Measurements from ENCODE around the gene HOMER2.

The HOMER2 gene

DNA sequence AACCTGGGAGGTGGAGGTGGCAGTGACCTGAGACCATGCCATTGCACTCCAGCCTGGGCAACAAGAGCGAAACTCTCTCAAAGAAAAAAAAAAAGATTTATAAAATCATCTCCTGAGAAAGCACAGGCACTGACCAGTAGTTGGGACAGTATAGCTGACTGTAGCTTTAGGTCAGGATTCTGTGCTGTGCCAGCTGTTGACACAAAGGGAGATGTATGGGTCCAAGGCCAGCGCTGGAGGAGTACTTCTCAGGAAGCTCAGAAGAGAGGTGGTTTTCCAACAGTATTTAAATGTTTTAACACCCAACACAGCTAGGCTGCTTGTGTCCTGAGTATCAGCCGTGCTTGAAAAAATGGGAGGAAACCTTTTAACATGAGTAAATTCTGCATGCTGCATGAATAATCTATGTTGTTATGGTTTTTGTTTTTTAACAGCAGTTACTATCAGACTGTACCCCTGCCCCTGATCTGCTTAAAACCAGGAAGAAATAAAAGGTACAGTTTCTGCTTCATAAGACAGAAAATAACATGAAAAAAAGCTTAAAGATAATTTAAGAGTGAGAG lies 40.0 kb upstream of the HOMER2 start:
- H3K4me3 ChIP-seq (ENCODE audit: low read depth, low read length) = no peak overlapping the region
- TF ChIP-seq, protein P1, sequence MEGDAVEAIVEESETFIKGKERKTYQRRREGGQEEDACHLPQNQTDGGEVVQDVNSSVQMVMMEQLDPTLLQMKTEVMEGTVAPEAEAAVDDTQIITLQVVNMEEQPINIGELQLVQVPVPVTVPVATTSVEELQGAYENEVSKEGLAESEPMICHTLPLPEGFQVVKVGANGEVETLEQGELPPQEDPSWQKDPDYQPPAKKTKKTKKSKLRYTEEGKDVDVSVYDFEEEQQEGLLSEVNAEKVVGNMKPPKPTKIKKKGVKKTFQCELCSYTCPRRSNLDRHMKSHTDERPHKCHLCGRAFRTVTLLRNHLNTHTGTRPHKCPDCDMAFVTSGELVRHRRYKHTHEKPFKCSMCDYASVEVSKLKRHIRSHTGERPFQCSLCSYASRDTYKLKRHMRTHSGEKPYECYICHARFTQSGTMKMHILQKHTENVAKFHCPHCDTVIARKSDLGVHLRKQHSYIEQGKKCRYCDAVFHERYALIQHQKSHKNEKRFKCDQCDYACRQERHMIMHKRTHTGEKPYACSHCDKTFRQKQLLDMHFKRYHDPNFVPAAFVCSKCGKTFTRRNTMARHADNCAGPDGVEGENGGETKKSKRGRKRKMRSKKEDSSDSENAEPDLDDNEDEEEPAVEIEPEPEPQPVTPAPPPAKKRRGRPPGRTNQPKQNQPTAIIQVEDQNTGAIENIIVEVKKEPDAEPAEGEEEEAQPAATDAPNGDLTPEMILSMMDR (IDR thresholded peaks at IDR 0.05; ENCODE audit: borderline replicate concordance, insufficient read depth, low read depth, low read length) = no peak

DNA sequence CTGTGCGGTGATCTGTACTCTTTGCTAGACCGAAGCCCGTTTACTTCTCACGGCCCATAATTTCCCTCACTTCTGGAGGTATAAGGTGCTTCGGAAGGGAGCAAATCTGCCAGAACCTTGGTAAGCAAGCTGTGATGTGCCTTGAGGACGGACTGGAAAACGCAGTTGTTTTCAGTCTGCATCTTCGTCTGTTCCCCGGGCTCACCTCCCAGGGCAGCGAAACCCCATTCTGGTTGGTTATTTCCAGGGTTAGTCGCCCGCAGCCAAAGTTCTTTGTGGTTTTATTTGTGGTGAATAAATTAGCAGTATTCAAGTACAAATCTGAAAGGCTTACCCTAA lies 33.9 kb upstream of the HOMER2 start:
- peak overlapping the region; percentile 74 for H3K4me3 ChIP-seq (ENCODE audit: low read depth, low read length)
- TF ChIP-seq, protein P1 (IDR thresholded peaks at IDR 0.05; ENCODE audit: borderline replicate concordance, insufficient read depth, low read depth, low read length) = no peak

DNA sequence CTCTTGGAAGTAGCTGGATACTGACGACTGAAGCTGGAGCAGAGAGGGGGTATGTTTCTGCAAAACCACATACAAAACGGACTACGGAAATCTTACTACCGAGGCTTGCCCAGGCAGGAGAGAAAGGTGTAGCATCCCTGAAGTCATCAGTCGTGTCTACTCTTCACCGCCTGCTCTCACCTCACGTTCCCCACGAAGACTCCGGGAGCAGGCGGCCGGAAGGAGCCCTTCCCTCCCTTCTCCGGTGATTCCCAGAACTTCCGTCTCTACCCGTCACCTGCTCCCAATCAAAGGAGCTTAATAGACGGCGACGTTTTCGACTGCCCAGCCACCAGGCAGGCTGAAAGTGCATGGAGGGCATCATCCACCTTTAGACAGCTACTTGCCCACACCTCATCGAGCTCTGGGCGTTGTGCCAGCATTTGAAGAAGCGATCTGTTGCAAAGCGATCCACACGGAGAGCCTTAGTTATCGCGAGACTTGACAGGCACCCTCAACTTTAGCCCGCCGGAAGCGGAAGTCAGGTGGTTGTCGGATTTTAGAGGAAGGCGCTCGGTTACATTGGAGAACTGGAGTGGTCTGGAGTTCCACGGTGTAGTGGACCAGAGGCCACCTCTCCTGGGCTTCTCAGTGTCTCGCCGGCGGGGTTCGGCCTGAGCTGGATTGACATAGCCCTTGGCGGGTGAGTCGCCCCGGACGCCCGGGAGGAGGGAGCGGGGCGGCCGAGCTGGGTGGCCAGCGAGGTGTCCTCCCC lies 33.3 kb upstream of the HOMER2 start, which contains the start of gene RAMAC:
Gene RAMAC (plus strand): TSS at position 523 of the 754 bp plus-strand sequence. CDS start 2,809 bp downstream, outside the sequence.
- peak within 1 kb of the TSS; percentile 74 for H3K4me3 ChIP-seq (ENCODE audit: low read depth, low read length)
- TF ChIP-seq, protein P1 (IDR thresholded peaks at IDR 0.05; ENCODE audit: borderline replicate concordance, insufficient read depth, low read depth, low read length) = no peak

DNA sequence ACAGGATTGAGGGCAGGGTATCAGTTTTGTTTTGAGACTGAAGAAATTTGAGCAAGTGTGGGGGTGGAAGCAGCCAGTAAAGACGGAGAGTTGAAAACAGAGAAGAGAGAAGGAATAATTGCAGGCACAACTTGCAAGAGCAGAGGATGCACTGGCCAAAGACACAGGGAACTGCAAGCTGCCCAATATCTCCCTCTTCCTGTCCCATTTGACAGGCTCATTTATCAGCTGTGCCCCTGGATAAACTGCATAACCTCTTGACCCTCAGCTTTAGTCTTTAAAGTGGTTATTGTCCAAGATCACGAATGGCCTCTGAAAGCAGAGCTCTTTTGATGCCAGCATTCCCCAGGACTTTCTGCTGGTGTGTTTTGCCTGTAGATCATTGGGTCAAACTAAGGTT lies 28.5 kb upstream of the HOMER2 start:
- TF ChIP-seq, protein P1 (IDR thresholded peaks at IDR 0.05; ENCODE audit: borderline replicate concordance, insufficient read depth, low read depth, low read length) = no peak
- H3K4me3 ChIP-seq (ENCODE audit: low read depth, low read length) = no peak overlapping the region

DNA sequence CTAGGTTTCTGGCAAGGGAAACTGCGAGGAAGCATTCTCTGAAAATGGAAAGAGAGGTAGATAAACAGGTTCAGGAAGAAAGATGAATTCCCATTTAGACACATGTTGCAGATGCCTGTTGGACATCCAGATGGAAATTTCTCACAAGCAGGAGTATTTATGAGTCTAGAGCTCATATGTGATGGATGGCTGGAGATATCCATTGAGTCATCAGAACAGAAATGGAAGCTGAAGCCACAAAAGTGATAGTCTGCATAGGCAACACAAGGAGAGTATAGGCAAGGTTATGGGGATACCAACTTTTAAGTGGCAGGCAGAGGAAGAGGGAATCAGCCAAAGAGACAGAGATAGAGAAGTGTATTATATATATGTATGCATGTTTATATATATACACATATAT lies 27.2 kb upstream of the HOMER2 start:
- no peak overlapping the region for H3K4me3 ChIP-seq (ENCODE audit: low read depth, low read length)
- TF ChIP-seq, protein P1 (IDR thresholded peaks at IDR 0.05; ENCODE audit: borderline replicate concordance, insufficient read depth, low read depth, low read length) = no peak

DNA sequence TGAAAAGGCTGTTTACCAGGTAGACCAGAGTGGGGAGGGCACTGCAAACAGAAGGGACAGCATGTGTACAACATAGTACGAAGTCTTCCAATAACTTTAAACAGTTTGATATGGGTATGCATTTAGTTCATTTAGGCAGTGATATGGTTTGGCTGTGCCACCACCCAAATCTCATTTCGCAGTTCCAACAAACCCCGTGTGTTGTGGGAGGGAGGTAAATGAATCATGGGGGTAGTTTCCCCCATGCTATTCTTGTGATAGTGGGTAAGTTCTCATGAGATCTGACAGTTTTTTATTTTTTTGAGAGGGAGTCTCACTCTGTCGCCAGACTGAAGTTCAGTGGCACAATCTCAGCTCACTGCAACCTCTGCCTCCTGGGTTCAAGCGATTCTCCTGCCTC lies 25.9 kb upstream of the HOMER2 start:
- H3K4me3 ChIP-seq (ENCODE audit: low read depth, low read length) = no peak overlapping the region
- TF ChIP-seq, protein P1 (IDR thresholded peaks at IDR 0.05; ENCODE audit: borderline replicate concordance, insufficient read depth, low read depth, low read length) = no peak

DNA sequence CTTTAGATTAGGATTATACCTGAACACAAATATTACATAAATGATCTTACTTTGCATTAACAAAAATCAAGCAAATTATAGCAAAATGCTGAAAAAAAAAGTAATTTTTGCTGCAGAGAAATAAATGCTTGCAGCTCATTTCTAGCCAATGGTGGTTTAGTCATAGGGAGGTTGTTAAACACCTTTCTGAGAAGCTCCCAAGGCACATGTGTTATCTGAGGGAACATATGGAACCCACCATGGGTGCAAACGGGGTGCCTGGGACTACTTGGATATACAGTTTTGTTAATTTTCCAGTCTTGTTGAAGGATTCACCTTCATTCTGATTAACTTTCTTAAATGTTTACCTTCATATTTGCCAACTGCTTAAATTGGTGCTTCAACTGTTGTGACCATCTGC lies 24.6 kb upstream of the HOMER2 start:
- no peak overlapping the region for H3K4me3 ChIP-seq (ENCODE audit: low read depth, low read length)
- TF ChIP-seq, protein P1 (IDR thresholded peaks at IDR 0.05; ENCODE audit: borderline replicate concordance, insufficient read depth, low read depth, low read length) = no peak

All from GM12875 (cell line).